Suprapubic skin (tissue), 4 donors: ENCODE measurements around the gene LPCAT3. TPM values are rescaled to one million over a fixed set of nuclear protein-coding genes. Genes with fewer than 3 reads are reported as not detected.

Experiments used
- DNase-seq, 2 donors: peaks; one replicate each; pipeline ENCODE4 v3.0.0-alpha.2; 2019; ENCODE audit warnings: low spot score in 2 of 2
- H3K27ac ChIP-seq: fragments of 200-600 bp; sonication (generic); one replicate; pipeline ENCODE4 v1.5.1; 2019
- H3K27me3 ChIP-seq: fragments of 200-600 bp; sonication (generic); one replicate; pipeline ENCODE4 v1.5.1; 2019
- H3K36me3 ChIP-seq: fragments of 200-600 bp; sonication (generic); one replicate; pipeline ENCODE4 v1.5.1; 2019
- H3K4me1 ChIP-seq: fragments of 200-600 bp; sonication (generic); one replicate; pipeline ENCODE4 v1.5.1; 2019
- H3K4me3 ChIP-seq: fragments of 200-600 bp; sonication (generic); one replicate; pipeline ENCODE4 v1.5.1; 2019; ENCODE audit warnings: mild to moderate bottlenecking
- H3K9me3 ChIP-seq: fragments of 200-600 bp; sonication (generic); one replicate; pipeline ENCODE4 v1.5.1; 2019
- EP300 ChIP-seq: sonication (generic); formaldehyde crosslinking; IDR thresholded peaks from one replicate; pipeline ENCODE4 v1.6.1; 2017; ENCODE audit warnings: antibody characterized with exemption
- POLR2A ChIP-seq, 2 donors: fragments of 450-650 bp; IDR thresholded peaks; one replicate each; pipeline ENCODE4 v1.6.1; 2017; ENCODE audit warnings: antibody characterized with exemption in 2 of 2, mild to moderate bottlenecking in 2 of 2, moderate library complexity in 2 of 2
- POLR2AphosphoS5 ChIP-seq, 3 donors: sonication (generic); formaldehyde crosslinking; IDR thresholded peaks; one replicate each; pipeline ENCODE4 v1.6.1; 2017; ENCODE audit warnings: antibody characterized with exemption in 3 of 3
- WGBS: methylation state at CpG from one replicate; pipeline ENCODE4 v1.1.5; 2018; 5-methylcytosine and 5-hydroxymethylcytosine counted together
- total RNA-seq, 4 donors: library from RNA; depleted of rRNA; stranded (reverse); fragments of >200 nt; gene quantifications; one replicate each; pipeline ENCODE4 v1.1.0, GENCODE V29; 2016
- TF ChIP-seq, protein P1 (sequence below), 2 donors: fragments of 200-600 bp in 1 of 2; fragments of 450-650 bp in 1 of 2; sonication (generic) in 1 of 2; IDR thresholded peaks; one replicate each; pipeline ENCODE4 v1.5.1; 2016 to 2019; ENCODE audit warnings: antibody characterized with exemption in 2 of 2, mild to moderate bottlenecking in 1 of 2, moderate library complexity in 1 of 2

Gene LPCAT3
- total RNA-seq, 4 donors from 2014 or later = 51.3 to 79.3 (median 56.8) TPM

DNA sequence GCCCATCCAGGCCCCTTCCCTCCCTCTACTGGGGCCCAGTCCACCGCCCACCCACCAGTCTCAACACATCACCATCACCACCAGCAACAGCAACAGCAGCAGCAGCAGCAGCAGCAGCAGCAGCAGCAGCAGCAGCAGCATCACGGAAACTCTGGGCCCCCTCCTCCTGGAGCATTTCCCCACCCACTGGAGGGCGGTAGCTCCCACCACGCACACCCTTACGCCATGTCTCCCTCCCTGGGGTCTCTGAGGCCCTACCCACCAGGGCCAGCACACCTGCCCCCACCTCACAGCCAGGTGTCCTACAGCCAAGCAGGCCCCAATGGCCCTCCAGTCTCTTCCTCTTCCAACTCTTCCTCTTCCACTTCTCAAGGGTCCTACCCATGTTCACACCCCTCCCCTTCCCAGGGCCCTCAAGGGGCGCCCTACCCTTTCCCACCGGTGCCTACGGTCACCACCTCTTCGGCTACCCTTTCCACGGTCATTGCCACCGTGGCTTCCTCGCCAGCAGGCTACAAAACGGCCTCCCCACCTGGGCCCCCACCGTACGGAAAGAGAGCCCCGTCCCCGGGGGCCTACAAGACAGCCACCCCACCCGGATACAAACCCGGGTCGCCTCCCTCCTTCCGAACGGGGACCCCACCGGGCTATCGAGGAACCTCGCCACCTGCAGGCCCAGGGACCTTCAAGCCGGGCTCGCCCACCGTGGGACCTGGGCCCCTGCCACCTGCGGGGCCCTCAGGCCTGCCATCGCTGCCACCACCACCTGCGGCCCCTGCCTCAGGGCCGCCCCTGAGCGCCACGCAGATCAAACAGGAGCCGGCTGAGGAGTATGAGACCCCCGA is 81.4 kb downstream of the LPCAT3 start:
- DNase-seq = no peak
- Histone ChIP-seq H3K27ac (peak overlapping the region; percentile 94), H3K27me3 (no peaks in the 10 kb centered on the region), H3K4me1 (peaks cover 38% of the 10 kb centered on the region), H3K36me3 (peaks cover 40% of the 10 kb centered on the region), H3K9me3 (no peaks in the 10 kb centered on the region), H3K4me3 (peak overlapping the region; percentile 83)
- WGBS = 38% methylated on average over 27 of the region's 36 CpGs
- no peak for TF ChIP-seq POLR2A (IDR thresholded peaks at IDR 0.05)
- no peak for TF ChIP-seq POLR2AphosphoS5 (IDR thresholded peaks at IDR 0.05)

DNA sequence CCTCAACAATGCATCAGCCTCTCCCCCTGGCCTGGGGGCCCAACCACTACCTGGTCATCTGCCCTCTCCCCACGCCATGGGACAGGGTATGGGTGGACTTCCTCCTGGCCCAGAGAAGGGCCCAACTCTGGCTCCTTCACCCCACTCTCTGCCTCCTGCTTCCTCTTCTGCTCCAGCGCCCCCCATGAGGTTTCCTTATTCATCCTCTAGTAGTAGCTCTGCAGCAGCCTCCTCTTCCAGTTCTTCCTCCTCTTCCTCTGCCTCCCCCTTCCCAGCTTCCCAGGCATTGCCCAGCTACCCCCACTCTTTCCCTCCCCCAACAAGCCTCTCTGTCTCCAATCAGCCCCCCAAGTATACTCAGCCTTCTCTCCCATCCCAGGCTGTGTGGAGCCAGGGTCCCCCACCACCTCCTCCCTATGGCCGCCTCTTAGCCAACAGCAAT is 82.1 kb downstream of the LPCAT3 start:
- no peaks in the 10 kb centered on the region for H3K9me3 ChIP-seq
- peaks cover 34% of the 10 kb centered on the region for H3K36me3 ChIP-seq
- H3K4me3 ChIP-seq = no peak overlapping the region
- H3K4me1 ChIP-seq = peaks cover 42% of the 10 kb centered on the region
- DNase-seq = peak in 1 of 2 donors; percentile 69
- no peak overlapping the region for H3K27ac ChIP-seq
- 84% methylated on average over 3 of the region's 3 CpGs for WGBS
- no peaks in the 10 kb centered on the region for H3K27me3 ChIP-seq
- TF ChIP-seq POLR2AphosphoS5 (IDR thresholded peaks at IDR 0.05) (no peak), EP300 (no peak), POLR2A (IDR thresholded peaks at IDR 0.05) (no peak)
- TF ChIP-seq, protein P1, sequence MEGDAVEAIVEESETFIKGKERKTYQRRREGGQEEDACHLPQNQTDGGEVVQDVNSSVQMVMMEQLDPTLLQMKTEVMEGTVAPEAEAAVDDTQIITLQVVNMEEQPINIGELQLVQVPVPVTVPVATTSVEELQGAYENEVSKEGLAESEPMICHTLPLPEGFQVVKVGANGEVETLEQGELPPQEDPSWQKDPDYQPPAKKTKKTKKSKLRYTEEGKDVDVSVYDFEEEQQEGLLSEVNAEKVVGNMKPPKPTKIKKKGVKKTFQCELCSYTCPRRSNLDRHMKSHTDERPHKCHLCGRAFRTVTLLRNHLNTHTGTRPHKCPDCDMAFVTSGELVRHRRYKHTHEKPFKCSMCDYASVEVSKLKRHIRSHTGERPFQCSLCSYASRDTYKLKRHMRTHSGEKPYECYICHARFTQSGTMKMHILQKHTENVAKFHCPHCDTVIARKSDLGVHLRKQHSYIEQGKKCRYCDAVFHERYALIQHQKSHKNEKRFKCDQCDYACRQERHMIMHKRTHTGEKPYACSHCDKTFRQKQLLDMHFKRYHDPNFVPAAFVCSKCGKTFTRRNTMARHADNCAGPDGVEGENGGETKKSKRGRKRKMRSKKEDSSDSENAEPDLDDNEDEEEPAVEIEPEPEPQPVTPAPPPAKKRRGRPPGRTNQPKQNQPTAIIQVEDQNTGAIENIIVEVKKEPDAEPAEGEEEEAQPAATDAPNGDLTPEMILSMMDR (IDR thresholded peaks at IDR 0.05) = no peak

DNA sequence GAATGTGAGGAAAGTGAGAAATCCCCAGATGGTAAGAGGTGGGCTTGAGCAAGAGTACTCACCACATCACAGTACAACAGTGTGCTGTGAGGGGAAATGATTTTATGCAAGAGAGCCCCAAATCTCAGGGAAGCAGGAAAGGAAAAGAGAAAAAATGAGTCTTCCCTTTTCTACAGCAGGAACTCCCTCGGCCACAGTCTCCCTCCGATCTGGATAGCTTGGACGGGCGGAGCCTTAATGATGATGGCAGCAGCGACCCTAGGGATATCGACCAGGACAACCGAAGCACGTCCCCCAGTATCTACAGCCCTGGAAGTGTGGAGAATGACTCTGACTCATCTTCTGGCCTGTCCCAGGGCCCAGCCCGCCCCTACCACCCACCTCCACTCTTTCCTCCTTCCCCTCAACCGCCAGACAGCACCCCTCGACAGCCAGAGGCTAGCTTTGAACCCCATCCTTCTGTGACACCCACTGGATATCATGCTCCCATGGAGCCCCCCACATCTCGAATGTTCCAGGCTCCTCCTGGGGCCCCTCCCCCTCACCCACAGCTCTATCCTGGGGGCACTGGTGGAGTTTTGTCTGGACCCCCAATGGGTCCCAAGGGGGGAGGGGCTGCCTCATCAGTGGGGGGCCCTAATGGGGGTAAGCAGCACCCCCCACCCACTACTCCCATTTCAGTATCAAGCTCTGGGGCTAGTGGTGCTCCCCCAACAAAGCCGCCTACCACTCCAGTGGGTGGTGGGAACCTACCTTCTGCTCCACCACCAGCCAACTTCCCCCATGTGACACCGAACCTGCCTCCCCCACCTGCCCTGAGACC is 82.7 kb downstream of the LPCAT3 start:
- Histone ChIP-seq H3K27me3 (no peaks in the 10 kb centered on the region), H3K4me1 (peaks cover 47% of the 10 kb centered on the region), H3K4me3 (no peak overlapping the region), H3K27ac (no peak overlapping the region), H3K9me3 (no peaks in the 10 kb centered on the region), H3K36me3 (peaks cover 30% of the 10 kb centered on the region)
- DNase-seq = peak in 1 of 2 donors; percentile 75
- TF ChIP-seq, protein P1 (IDR thresholded peaks at IDR 0.05) = no peak
- TF ChIP-seq EP300 (no peak), POLR2A (IDR thresholded peaks at IDR 0.05) (no peak), POLR2AphosphoS5 (IDR thresholded peaks at IDR 0.05) (no peak)
- WGBS = 58% methylated on average over 14 of the region's 14 CpGs

DNA sequence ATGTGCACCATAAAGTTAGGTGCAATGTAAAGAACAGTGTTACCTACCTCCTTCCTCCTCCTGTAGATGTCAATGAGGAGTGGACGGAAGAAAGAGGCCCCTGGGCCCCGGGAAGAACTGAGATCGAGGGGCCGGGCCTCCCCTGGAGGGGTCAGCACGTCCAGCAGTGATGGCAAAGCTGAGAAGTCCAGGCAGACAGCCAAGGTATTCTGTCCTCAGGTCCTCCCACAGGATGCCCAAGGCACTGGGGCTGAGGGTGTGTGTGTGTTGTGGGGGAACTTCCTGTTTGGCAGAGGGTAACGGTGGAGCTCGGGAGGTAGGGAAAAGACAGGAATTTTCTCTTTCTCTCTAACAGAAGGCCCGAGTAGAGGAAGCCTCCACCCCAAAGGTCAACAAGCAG is 84.2 kb downstream of the LPCAT3 start:
- Histone ChIP-seq H3K27ac (peak overlapping the region; percentile 50), H3K4me3 (no peak overlapping the region), H3K36me3 (peaks cover 30% of the 10 kb centered on the region), H3K27me3 (no peaks in the 10 kb centered on the region), H3K4me1 (peaks cover 62% of the 10 kb centered on the region), H3K9me3 (no peaks in the 10 kb centered on the region)
- peak in 1 of 2 donors; percentile 71 for DNase-seq
- TF ChIP-seq POLR2AphosphoS5 (IDR thresholded peaks at IDR 0.05) = no peak
- TF ChIP-seq, protein P1 (IDR thresholded peaks at IDR 0.05) = no peak
- TF ChIP-seq EP300 = no peak
- TF ChIP-seq POLR2A (IDR thresholded peaks at IDR 0.05) = no peak
- 37% methylated on average over 8 of the region's 8 CpGs for WGBS

DNA sequence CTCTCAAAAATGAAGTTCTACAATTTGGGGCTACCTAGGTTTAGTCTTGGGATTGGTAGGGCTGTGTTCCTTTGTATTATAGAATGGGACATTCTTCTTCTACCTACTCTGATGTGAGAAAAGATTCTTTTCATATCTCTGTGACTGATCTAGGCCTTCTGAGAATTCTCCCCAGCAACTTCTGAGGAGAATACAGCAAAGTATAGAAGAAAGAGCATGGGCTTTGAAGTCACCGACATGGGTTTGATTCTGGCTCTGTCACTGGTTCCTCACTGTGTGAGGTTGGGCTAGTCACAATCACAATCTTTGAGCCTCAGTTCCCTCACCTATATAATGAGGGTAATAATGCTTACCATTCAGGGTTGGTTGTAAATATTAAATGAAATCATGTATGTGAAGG is 85.5 kb downstream of the LPCAT3 start:
- DNase-seq = no peak
- Histone ChIP-seq H3K4me1 (peaks cover 58% of the 10 kb centered on the region), H3K36me3 (peaks cover 30% of the 10 kb centered on the region), H3K27me3 (no peaks in the 10 kb centered on the region), H3K9me3 (no peaks in the 10 kb centered on the region), H3K4me3 (no peak overlapping the region), H3K27ac (no peak overlapping the region)
- no peak for TF ChIP-seq POLR2A (IDR thresholded peaks at IDR 0.05)
- TF ChIP-seq EP300 = no peak
- TF ChIP-seq, protein P1 (IDR thresholded peaks at IDR 0.05) = no peak
- no peak for TF ChIP-seq POLR2AphosphoS5 (IDR thresholded peaks at IDR 0.05)
- 57% methylated on average over 1 of the region's 1 CpG for WGBS
